Measurements from ENCODE around the gene JADE2.
"Not testable (repeated sequence)": the region's sequence is repeated elsewhere in the genome, so short reads cannot be mapped to it uniquely, and the experiment has no call there.

The JADE2 gene

DNA sequence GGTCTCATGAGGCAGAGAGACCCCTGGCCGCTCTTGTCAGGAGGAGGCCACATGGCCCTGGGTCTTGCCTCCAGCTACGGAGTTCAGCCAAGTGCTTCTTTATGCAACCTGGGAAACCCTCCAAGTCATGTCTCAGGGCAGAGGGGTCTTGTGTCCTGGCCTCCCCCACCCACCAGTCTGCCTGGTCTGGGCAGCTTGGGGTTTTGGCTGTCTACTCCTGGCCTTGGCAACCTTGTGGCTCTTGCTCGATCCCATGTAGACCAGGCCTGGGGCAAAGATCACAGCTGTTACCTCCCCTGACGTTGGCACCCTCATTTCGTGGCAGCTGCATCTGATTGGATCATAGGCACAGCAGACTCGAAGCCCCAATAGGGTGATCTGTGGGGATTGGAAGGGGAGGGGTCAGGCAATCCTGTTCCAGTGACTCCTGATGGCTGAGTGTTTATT lies 28.4 kb downstream of the JADE2 start:
- DNase-seq = no peak

- DNase-seq = no peak
Observed at GRCh38 chr5:134554319-134555222, 29.1 kb downstream of the JADE2 start.

- no peak for DNase-seq
Observed at GRCh38 chr5:134555223-134555889, 29.9 kb downstream of the JADE2 start.

DNA sequence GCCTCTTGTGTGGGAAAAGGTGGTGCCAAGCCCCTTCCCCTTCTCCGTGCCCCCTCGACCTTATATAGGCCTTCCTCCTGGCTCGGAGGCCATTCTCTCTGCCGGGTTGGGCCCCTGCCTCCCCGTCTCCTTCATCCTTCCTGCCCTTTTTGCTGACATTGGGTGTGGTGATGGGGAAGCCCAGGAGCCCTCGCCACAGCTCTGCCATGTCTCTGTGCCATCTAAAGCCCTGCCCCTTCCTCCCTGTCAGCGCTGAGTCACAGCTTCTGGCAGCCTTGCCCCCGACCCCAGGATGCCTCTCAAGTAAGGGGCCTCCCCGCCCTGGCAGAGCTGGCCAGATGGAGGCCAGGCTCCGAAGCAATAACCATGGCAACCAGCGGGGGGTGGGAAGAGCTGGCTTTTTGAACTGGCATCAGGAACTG lies 30.4 kb downstream of the JADE2 start:
- DNase-seq = no peak

DNA sequence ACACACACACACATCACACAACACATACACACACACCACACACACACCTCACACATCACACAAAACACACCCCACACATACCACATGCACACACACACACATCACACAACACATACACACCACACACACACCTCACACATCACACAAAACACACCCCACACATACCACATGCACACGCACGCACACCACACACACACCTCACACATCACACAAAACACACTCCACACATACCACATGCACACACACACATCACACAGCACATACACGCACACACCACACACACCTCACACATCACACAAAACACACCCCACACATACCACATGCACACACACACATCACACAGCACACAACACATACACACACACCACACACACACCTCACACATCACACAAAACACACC lies 31.1 kb downstream of the JADE2 start:
- DNase-seq = not testable (repeated sequence)

DNA sequence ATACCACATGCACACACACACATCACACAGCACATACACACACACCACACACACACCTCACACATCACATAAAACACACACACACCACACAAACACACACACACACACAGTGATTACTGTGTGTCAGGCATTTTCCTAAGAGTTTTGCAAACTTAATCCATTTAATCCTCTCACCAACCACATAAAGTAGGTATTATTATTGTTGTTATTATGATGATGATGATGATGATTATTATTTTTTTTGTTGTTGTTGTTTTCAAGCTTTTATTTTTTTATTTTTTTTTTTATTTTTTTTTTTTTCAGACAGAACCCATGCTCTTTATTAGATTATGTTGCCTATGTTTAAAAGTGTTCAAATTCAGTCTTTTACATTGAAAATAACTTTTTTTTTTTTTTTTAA lies 31.5 kb downstream of the JADE2 start:
- no peak for DNase-seq

DNA sequence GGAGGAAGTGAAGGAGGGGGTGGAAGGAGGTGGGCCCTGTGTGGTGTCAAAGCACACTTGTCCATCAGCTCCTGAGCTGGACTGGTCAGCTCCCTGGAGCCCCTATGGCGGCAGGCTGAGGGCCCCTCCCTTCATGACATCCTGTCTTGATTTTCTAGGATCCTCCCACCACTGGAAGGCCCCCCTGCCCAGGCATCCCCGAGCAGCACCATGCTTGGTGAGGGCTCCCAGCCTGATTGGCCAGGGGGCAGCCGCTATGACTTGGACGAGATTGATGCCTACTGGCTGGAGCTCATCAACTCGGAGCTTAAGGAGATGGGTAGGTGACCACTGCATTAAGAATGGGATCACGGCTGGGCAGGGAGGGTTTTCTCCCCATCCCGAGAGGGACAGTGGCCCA lies 34.2 kb downstream of the JADE2 start:
- no peak for DNase-seq

DNA sequence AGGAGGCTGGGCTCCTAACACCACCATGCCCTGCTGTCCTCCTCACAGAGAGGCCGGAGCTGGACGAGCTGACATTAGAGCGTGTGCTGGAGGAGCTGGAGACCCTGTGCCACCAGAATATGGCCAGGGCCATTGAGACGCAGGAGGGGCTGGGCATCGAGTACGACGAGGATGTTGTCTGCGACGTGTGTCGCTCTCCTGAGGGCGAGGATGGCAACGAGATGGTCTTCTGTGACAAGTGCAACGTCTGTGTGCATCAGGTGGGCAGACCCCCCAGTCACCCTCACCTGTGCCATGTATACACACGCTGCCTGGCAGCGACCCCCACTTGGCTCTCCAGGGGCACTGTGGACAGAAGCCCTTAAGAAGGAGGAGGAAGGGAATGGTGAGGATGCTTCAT lies 35.2 kb downstream of the JADE2 start:
- DNase-seq = no peak

DNA sequence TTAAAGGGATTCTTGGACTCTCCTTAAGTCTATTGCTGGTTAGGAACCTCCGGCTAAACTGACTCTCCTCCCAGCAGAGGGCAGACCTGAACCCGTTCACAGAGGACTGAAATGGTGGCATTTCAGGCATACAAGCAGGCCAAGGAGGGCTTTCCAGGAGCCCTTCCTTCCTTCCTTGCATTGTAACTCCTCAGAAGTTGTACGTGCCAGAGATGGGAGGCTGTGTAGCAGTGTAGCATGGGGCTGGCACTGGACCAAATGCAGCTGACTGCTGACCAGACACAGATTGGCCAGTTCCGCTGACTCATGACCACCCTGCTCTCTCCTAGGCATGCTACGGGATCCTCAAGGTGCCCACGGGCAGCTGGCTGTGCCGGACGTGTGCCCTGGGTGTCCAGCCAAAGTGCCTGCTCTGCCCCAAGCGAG lies 36.4 kb downstream of the JADE2 start:
- DNase-seq = no peak

DNA sequence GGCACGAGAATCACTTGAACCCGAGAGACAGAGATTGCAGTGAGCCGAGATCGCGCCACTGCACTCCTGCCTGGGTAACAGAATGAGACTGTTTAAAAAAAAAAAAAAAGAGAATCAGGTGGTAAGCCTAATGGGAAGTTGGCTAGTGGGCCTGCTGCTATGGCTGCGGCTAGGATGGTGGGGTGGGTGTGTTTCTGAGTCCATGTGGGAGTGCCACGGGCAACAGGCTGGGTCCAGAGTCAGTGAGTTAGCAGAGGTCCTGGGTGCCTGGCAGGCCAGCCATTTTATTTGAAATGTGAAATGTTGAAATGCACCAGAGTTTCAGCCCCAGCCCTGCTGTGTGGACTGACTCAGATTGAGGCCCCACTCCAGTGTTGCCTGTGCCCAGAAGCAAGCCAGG lies 37.8 kb downstream of the JADE2 start:
- no peak for DNase-seq

- no peak for DNase-seq
Observed at GRCh38 chr5:134563962-134564361, 38.5 kb downstream of the JADE2 start.

- no peak for DNase-seq
Observed at GRCh38 chr5:134564396-134564795, 38.9 kb downstream of the JADE2 start.

GRCh38 chr5:134565791-134566740 lies 40.6 kb downstream of the JADE2 start:
- no peak for DNase-seq

DNA sequence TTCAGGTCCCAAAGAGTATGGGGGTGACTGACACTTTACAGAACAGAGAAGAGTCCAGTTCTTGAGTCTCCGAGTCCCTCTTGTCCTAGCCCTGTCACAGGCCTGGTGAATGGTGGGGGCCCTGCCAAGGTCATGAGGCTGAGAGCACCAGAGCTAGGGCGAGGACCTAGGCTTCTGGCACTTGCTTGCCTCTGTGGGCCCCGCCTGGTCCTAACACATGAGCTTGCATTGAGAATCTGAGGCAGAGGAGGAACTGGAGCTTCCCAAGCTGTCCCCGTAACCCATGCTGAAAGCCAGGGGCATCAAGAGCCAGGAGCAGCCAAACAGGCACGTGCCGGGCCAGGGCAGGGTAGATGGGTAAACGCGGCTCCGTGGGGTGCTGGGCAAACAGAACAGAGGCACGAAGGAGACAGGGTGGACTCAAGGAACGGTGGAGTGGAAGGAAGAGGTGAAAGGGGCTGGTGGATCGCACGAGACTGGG lies 41.3 kb downstream of the JADE2 start:
- no peak for DNase-seq

GRCh38 chr5:134567641-134568336 lies 42.3 kb downstream of the JADE2 start:
- no peak for DNase-seq

- no peak for DNase-seq
Observed at GRCh38 chr5:134568337-134568700, 42.8 kb downstream of the JADE2 start.

GRCh38 chr5:134568761-134569695 lies 43.6 kb downstream of the JADE2 start:
- no peak for DNase-seq

DNA sequence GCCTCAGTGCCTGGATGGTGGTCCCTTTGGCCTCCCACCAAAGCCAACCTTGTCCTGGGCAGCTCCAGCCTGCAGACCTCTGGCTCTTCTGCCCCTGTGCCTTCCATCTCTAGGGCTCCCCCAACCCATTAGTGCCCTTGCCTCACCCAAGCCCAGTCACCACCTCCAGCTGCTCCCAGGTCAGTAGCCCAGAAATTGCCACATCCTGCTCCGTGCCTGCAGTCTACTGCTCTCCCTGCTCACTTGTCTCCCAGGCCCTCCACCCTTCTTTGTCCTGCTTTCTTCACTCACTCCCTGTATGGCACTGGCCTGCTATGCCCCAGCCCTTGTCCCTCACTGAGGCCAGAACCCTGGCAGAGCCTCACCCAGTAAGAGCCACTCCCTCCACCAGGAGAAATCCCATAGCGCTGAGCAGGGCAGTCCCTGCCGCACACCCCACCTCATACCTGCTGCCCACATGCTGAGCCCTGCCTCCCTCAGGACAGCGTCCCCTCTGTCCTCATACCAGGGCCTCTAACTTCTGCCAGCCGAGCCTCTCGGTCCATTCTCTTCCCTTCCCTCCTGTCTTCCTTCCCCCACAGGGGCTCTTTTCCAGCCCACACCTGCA lies 44.4 kb downstream of the JADE2 start:
- DNase-seq = no peak

- DNase-seq = no peak
Observed at GRCh38 chr5:134570365-134570758, 44.9 kb downstream of the JADE2 start.

DNA sequence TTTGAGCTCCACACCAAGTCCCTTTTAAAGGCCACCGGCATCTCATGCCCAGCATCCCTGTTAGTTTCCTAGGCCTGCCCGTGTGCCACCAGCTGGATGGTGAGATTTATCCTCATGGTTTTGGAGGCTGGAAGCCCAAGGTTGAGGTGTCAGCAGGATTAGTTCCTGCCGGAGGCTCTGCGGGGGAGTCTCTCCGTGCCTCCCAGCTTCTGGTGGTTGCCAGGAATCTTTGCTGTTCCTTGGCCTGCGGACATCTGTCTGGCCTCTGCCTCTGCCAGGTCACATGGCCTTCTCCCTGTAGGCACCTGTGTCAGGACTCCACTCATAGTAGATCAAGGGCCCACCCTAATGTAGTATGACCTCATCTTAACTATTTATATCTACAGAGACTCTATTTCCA lies 45.4 kb downstream of the JADE2 start:
- no peak for DNase-seq

All from SIG-M5 (cell line).